ENCODE data around the gene FIBCD1.

- TF ChIP-seq CTCF (IDR thresholded peaks at IDR 0.05), result no peak
- TF ChIP-seq POLR2AphosphoS5 (IDR thresholded peaks at IDR 0.05), result no peak
- TF ChIP-seq POLR2A (IDR thresholded peaks at IDR 0.05), result peak in 1 of 2 donors; percentile 12
Observed at GRCh38 chr9:130885484-130886375, 53.3 kb downstream of the FIBCD1 start.

Measured in suprapubic skin (tissue), 4 donors.